ENCODE data around the gene TECTB. TPM values are rescaled to one million over a fixed set of nuclear protein-coding genes. Genes with fewer than 3 reads are reported as not detected.

Gene TECTB
- total RNA-seq, 4 donors from 2014 or later = not detected

GRCh38 chr10:112330607-112331160, 47.5 kb downstream of the TECTB start:
- DNase-seq = no peak
- no peak overlapping the region for H3K27ac ChIP-seq
- no peaks in the 10 kb centered on the region for H3K36me3 ChIP-seq
- H3K9me3 ChIP-seq = no peaks in the 10 kb centered on the region
- no peaks in the 10 kb centered on the region for H3K27me3 ChIP-seq
- H3K4me1 ChIP-seq = peaks cover 0 to 8% (median 0%) of the 10 kb centered on the region in 3 donors
- 47 to 73% methylated on average over 1 of the region's 1 CpG for WGBS, 2 donors
- no peak overlapping the region for H3K4me3 ChIP-seq
- no peak for TF ChIP-seq POLR2A (IDR thresholded peaks at IDR 0.05)
- TF ChIP-seq, protein P1, sequence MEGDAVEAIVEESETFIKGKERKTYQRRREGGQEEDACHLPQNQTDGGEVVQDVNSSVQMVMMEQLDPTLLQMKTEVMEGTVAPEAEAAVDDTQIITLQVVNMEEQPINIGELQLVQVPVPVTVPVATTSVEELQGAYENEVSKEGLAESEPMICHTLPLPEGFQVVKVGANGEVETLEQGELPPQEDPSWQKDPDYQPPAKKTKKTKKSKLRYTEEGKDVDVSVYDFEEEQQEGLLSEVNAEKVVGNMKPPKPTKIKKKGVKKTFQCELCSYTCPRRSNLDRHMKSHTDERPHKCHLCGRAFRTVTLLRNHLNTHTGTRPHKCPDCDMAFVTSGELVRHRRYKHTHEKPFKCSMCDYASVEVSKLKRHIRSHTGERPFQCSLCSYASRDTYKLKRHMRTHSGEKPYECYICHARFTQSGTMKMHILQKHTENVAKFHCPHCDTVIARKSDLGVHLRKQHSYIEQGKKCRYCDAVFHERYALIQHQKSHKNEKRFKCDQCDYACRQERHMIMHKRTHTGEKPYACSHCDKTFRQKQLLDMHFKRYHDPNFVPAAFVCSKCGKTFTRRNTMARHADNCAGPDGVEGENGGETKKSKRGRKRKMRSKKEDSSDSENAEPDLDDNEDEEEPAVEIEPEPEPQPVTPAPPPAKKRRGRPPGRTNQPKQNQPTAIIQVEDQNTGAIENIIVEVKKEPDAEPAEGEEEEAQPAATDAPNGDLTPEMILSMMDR (IDR thresholded peaks at IDR 0.05) = no peak
- intact Hi-C loops (cut with DNase I) = no loop called here

DNA sequence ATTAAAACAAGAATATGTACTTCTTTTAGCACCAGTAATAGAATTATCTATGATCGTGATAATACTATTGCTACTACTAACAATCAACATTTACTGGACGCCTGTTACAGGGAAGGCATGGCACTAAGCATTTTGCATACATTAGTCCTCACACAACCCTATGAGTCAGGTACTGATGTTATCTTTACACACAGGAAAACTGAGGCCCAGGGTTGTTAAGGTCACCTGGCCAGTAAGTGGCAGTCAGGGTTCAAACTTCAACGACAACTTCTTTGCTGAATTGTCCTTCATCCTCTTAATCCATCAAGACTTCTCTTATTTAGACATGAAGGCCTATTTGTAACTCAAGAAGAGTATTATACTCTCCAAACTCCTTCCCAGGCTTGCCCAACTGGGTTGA, 48.8 kb downstream of the TECTB start:
- H3K27ac ChIP-seq = no peak overlapping the region
- WGBS, 2 donors = 86 to 89% methylated on average over 3 of the region's 3 CpGs
- intact Hi-C loops (cut with DNase I) = no loop called here
- TF ChIP-seq POLR2A (IDR thresholded peaks at IDR 0.05) = no peak
- TF ChIP-seq, protein P1 (IDR thresholded peaks at IDR 0.05) = no peak
- H3K27me3 ChIP-seq = no peaks in the 10 kb centered on the region
- H3K4me1 ChIP-seq = peaks cover 0 to 8% (median 0%) of the 10 kb centered on the region in 3 donors
- no peak for DNase-seq
- H3K36me3 ChIP-seq = no peaks in the 10 kb centered on the region
- H3K4me3 ChIP-seq = no peak overlapping the region
- no peaks in the 10 kb centered on the region for H3K9me3 ChIP-seq

GRCh38 chr10:112332509-112333228, 49.5 kb downstream of the TECTB start:
- 34 to 56% methylated on average over 5 of the region's 5 CpGs for WGBS, 2 donors
- no peak for DNase-seq
- Histone ChIP-seq H3K27me3 (no peaks in the 10 kb centered on the region), H3K9me3 (no peaks in the 10 kb centered on the region), H3K4me3 (no peak overlapping the region), H3K36me3 (no peaks in the 10 kb centered on the region), H3K4me1 (peaks cover 0 to 8% (median 0%) of the 10 kb centered on the region in 3 donors), H3K27ac (no peak overlapping the region)
- intact Hi-C loops (cut with DNase I) = no loop called here
- TF ChIP-seq, protein P1 (IDR thresholded peaks at IDR 0.05) = no peak
- TF ChIP-seq POLR2A (IDR thresholded peaks at IDR 0.05) = no peak

GRCh38 chr10:112333452-112333851, 50.3 kb downstream of the TECTB start:
- Histone ChIP-seq H3K36me3 (no peaks in the 10 kb centered on the region), H3K9me3 (no peaks in the 10 kb centered on the region), H3K4me3 (no peak overlapping the region), H3K4me1 (peaks cover 0 to 8% (median 0%) of the 10 kb centered on the region in 3 donors), H3K27ac (no peak overlapping the region), H3K27me3 (no peaks in the 10 kb centered on the region)
- no peak for TF ChIP-seq POLR2A (IDR thresholded peaks at IDR 0.05)
- TF ChIP-seq, protein P1 (IDR thresholded peaks at IDR 0.05) = no peak
- intact Hi-C loops (cut with DNase I) = no loop called here
- DNase-seq = no peak
- 60 to 71% methylated on average over 3 to 4 of the region's 4 CpGs for WGBS, 2 donors

DNA sequence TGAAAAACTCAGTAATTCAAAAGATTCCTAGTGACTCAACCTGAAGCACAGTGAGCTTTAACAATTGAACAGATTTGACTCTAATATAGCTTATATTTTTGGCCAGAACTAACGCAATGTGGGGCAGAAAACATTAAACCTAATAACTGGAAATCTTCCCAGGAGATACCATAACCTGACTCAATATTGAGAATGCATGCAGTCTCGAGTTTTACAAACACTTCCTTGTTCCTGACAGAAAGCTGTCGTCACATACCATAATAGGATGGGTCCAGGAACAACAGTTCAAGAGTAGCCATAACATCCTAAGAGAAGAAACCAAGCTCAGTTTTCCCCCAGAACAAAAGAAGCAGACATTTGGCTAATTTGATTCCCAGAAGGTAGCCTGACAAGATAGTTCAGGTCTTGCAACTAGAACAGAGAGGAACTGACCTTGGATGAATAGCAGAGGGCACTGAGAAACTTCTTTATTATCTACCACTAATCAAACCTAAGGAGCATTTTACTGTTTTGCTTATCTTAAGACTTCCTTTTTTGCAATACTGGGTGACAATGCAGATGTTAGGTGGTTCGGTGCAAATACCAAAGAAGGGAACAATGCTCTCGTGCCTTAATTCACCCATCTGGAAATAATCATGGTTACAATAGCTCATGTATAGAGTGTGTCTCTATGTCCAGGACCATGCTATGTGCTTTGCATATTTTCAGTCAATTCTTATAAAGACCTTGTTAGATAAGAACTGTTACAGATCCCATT, 52.1 kb downstream of the TECTB start:
- Histone ChIP-seq H3K27me3 (no peaks in the 10 kb centered on the region), H3K9me3 (no peaks in the 10 kb centered on the region), H3K4me3 (no peak overlapping the region), H3K4me1 (peaks cover 0 to 5% (median 0%) of the 10 kb centered on the region in 3 donors), H3K36me3 (no peaks in the 10 kb centered on the region), H3K27ac (no peak overlapping the region)
- 41 to 47% methylated on average over 5 of the region's 5 CpGs for WGBS, 2 donors
- no peak for DNase-seq
- no peak for TF ChIP-seq POLR2A (IDR thresholded peaks at IDR 0.05)
- TF ChIP-seq, protein P1 (IDR thresholded peaks at IDR 0.05) = no peak
- intact Hi-C loops (cut with DNase I) = no loop called here

Measured in esophagus squamous epithelium (tissue), 5 donors.